Stimulated activated CD4-positive, alpha-beta T cell treated with anti-CD3 and anti-CD28 coated beads, Interleukin-4, amount 100 ng/mL, for 4 hours (primary cell): ENCODE measurements around the gene HDAC4.
"Not testable (repeated sequence)": the region's sequence is repeated elsewhere in the genome, so short reads cannot be mapped to it uniquely, and the experiment has no call there.

Source experiments
- DNase-seq, 2 experiments: peaks; one replicate each; pipeline ENCODE4 v3.0.0-alpha.2; 2020

HDAC4 gene

GRCh38 chr2:239400596-239401066, at the start of gene HDAC4:
Gene HDAC4 (minus strand): TSS chr2:239401020. CDS start chr2:239352699, 48,321 bp downstream.
- no peak for DNase-seq

DNA sequence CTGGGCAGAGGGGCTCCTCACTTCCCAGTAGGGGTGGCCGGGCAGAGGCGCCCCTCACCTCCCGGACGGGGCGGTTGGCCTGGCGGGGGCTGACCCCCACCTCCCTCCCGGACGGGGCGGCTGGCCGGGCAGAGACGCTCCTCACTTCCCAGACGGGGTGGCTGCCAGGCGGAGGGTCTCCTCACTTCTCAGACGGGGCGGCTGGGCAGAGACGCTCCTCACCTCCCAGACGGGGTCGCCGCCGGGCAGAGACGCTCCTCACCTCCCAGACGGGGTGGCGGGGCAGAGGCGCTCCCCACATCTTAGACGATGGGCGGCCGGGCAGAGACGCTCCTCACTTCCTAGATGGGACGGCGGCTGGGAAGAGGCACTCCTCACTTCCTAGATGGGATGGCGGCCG, 48.6 kb upstream of the HDAC4 start:
- not testable (repeated sequence) for DNase-seq

- no peak for DNase-seq
Observed at GRCh38 chr2:239445771-239446524, 45.1 kb upstream of the HDAC4 start.

- no peak for DNase-seq
Observed at GRCh38 chr2:239444626-239445577, 44.1 kb upstream of the HDAC4 start.

- DNase-seq = no peak
Observed at GRCh38 chr2:239443666-239444567, 43.1 kb upstream of the HDAC4 start.

GRCh38 chr2:239443102-239443620, 42.3 kb upstream of the HDAC4 start:
- DNase-seq = no peak

DNA sequence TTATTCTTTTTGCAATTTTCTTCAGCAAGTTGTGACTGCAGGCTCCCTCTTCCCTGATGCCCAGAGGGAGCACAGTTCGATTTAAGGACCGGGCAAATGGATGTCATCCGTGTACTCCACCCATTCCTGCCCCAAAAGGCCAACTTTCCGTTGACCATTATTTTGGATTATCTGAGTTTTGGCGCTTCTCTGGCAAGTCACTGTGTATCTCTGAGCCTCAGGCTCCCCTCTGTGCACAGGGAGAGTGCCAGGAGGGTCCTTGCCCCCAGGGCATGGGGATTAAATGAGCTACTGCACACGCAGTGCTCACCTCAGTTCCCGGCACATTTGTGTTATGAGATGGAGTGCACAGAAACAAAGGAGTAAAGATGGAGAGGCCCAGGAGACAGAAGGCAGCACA, 41.4 kb upstream of the HDAC4 start:
- no peak for DNase-seq

DNA sequence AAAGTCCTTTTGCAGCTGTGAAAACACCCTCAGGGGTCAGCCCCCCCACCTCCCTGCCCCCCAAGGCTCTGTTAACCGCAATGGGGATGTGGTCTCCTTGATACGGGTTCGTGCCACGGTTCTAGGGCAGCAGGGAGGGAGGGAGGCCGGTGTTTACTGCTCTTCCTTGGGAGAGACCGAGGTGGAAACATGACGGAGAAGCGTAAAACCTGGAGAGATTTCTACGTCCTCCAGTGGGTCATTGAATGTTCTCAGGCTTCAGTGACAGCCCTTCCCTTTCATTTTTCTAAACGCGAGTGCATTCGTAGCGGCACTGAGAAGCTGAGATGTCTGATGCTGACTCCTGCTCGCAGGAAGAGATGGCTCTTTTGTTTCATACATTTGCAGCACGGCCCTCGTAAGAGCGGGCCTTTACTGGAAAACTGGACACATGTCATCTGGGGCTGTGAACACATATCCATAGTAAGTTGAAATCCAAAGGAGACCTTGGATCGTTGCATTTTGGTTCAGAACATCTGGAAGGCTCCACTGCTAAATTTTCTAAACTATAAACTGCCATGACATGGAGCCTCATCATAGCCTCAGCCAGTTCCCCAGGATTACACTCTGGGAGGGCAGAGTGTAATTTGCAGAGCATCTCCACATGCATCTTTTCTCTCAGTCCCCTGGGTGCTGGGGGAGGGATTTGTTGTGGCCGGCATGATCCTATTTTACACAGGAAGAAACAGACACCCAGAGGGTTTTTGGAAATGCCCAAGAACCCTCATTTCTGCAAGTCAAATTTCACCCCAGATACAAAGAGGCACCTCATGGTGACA, 40.6 kb upstream of the HDAC4 start:
- no peak for DNase-seq

DNA sequence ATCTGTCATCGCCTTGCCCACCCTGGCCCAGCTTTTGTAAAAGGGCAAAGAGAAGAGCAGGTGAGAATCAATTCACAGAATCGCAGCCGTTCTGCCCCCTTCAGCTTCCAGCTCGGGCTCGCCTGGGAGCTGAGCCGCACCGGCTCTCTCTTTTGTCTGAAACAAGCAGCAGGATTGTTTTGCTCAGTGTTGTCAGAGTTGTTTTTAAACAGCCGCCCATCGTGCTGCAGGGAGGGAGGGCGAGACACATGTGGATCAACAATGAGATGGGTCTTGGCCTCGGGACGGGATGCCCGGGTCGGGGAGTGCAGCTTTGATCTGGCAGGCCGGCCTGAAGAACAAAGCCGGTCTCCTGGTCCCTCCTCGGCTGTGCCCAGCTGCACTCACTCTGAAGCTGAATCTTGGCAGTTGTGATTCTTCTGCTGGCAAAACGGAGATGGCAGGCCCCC, 39.7 kb upstream of the HDAC4 start:
- no peak for DNase-seq

DNA sequence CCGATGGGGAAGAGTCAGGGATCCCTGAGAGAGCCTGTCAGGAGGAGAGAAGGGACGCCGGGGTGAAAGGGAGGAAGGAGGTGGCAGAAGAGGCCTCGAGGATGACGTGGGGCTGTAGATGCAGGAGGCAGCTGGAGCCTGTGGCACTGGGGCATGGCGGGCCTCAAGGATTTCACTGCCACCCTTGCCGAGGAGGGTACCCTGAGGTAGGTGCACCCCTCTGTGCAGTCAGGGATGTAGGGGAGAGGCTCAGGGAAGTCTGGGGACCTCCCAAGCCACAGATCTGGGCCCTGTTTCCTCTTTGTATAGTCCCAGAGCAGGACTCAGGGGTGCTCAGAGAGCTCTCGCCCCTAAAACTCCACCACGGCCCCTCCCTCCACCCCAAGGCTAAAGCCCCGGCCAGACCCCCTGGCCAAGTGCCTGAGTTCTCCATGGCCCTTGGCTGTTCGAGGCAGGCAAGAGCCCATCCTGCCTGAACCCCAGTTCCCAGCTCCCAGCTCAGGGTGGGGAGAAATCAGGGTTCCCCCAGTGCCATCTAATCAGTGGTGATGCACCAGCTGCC, 39.0 kb upstream of the HDAC4 start:
- DNase-seq = no peak

DNA sequence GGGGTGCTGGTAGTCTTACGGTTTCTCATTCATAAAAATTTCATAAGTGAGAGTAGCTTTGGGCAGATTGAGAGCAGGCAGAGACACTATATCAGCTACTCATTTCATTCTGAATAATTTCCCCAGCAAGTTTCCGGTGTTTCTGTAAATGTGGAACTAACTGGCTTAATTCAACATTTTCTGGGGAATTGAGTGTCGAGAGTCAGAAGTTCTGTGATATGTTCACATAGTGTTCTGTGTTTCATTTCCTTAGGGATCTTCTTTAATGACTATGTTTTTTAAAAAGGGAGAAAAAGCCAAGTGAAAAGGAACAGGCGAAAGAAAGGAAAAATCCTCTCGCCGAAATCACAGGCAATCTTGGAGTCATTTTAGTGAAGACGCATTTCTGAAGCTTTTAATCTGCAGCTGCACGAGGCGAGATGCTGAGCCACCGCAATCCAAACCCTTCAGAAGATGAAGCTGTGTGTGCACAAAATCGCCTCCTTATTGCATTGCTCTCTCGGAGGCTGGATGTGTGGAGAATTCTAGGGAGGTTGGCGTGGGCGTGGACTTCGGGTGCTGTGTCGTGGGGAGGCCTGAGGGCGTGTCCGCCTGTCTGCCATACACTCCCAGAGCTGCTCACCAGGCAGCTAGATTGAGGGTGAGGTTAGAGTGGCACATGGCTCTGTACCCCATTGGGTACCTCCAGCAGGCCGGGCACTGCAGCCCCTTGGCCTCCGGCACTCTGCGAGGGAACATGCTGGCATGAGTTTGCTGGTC, 38.4 kb upstream of the HDAC4 start:
- DNase-seq = no peak

DNA sequence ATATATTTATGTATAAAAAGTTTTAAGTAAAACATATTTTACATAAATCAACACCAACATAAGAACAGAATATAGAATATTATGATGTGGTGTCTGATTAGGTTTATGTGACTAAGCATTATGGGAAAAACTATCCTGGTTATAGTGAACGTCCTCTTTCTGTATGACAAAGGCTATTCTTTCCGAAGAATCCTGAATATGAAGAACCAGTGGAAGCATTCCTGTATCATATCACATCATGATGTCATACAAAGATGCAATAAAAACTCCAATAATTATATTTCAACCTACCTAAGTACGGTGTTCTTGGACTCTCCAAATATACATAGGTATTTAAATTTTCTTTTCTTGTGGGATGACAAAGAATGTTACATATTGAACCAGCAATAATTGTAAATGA, 37.5 kb upstream of the HDAC4 start:
- no peak for DNase-seq

DNA sequence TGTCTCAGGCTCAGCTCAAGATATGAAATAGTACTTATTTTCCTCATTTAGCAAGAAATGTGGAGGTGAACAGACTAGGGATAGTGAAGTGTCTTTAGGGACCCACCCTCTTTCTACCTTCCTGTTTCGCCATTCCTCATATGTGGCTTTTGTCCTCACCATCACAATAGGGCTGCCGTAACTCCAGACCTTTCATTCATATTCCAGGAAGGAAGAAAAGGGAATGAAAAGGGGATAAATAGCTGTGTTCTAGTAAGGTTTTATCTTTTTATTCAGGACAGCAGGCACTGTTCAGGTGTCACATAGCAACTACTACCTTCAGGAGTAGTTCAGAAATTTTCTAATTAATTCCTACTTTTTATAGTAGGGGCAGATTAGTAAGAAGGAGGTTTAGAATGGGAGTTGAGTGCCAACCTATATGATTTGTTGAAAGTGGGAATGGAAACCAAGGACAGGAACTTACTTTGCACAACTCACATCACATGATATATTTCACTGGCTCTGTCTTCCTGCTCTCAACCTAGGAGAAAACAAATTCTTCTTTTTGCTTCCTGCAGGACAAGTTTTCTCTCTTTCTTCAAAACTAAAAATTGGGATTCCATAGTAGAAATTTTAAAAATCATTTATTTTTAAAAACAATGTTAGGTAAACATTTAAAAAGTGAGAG, 36.0 kb upstream of the HDAC4 start:
- DNase-seq = no peak

GRCh38 chr2:239436076-239436475, 35.3 kb upstream of the HDAC4 start:
- no peak for DNase-seq

DNA sequence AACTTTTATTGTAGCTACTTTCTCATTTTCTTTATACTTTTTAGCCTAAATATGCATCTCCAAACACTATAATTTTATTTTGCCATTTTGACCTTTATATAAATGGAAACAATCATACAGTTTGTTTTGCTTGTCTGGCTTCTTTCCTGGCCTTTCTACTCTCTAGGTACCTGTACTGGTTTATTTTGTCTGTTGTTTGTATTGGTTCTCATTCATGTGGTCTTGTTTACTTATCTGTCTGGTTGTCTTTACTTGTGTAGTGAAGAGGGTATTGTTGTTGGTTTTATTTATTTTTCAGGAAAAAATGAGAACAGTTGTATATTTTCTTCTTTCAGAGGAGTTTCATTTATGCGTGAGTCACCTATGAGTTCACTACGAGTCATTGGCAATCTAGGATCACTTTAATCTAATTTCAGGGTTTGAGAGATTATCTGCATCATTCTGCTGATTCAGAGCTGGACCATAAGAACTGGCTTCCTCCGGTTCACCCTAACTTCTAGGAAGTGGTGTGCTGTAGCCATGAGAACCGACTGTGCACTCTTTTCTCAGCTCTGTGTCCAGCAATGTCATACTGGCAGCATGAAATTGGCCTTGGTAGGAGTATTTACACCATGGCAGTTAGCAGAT, 33.1 kb upstream of the HDAC4 start:
- no peak for DNase-seq

DNA sequence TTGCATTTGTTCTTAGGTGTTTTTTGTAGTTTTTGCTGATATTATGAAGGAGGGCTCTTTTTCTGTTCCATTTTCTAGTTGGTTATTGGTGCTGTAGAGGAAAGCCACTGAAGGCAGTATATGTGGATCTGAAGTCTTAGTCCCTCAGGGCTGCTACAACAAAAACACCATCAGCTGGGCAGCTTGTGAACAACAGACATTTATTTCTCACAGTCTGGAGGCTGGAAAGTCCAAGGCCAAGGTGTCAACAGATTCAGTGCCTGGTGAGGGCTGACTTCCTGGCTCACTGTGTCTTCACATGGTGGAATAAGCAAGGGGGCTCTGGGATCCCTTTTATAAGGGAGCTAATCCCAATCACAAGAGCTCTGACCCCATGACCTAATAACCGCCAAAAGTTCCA, 31.4 kb upstream of the HDAC4 start:
- no peak for DNase-seq

GRCh38 chr2:239431536-239431935, 30.7 kb upstream of the HDAC4 start:
- no peak for DNase-seq

GRCh38 chr2:239429473-239430350, 28.9 kb upstream of the HDAC4 start:
- no peak for DNase-seq
